B cell (primary cell): ENCODE results near the gene FAM25A. TPM values are rescaled to one million over a fixed set of nuclear protein-coding genes. Genes with fewer than 3 reads are reported as not detected.

Experiments used
- ATAC-seq: fragments of 200-7000 bp; cut with Tn5 transposase; one replicate; pipeline ENCODE4 v1.10.0; 2021; ENCODE audit warnings: low read depth, mild to moderate bottlenecking, moderate number of reproducible peaks, moderate library complexity
- CTCF ChIA-PET: fragments of 350-600 bp; sonication (Branson Sonifier 250); formaldehyde crosslinking; loops from one replicate; lab custom pipeline; 2021; ENCODE audit warnings: antibody characterized with exemption, inconsistent platforms; lab: Charles Lee
- POLR2A ChIA-PET: fragments of 350-600 bp; sonication (Branson Sonifier 250); formaldehyde crosslinking; loops from one replicate; lab custom pipeline; 2021; ENCODE audit warnings: antibody characterized with exemption; lab: Charles Lee
- DNase-seq: peaks from one replicate; pipeline ENCODE4 v3.0.0; 2013
- H2AFZ ChIP-seq: 2 replicates; pipeline ENCODE4 v1.6.1; 2012; ENCODE audit warnings: mild to moderate bottlenecking, low read depth, low read length; ENCODE audit not compliant: insufficient read depth, poor library complexity, severe bottlenecking
- H3K27ac ChIP-seq, 2 donors: 1 replicate in 1 of 2; 2 replicates in 1 of 2; pipeline ENCODE4 v1.5.1; 2012 to 2013; ENCODE audit warnings: low read length in 2 of 2, mild to moderate bottlenecking in 2 of 2, moderate library complexity in 1 of 2
- H3K27me3 ChIP-seq, 4 experiments: fragments of 200-600 bp in 1 of 4; sonication (generic) in 1 of 4; replicated peaks in 1 of 4; 1 replicate in 2 of 4; 2 replicates in 2 of 4; pipeline versions ENCODE4 v1.6.1 to v1.7.0; 2013 to 2016; ENCODE audit warnings: low read length in 3 of 4, mild to moderate bottlenecking in 2 of 4, mixed read lengths in 1 of 4, moderate library complexity in 1 of 4; ENCODE audit not compliant: insufficient read depth in 4 of 4, control insufficient read depth in 3 of 4; ENCODE audit errors: control extremely low read depth in 1 of 4
- H3K36me3 ChIP-seq, 2 experiments: replicated peaks in 1 of 2; 1 replicate in 1 of 2; 2 replicates in 1 of 2; pipeline versions ENCODE4 v1.6.1 to v1.7.1; 2013; ENCODE audit warnings: low read length in 1 of 2; ENCODE audit not compliant: insufficient read depth in 2 of 2, control insufficient read depth in 1 of 2; ENCODE audit errors: control extremely low read depth in 1 of 2, extremely low read depth in 1 of 2
- H3K4me1 ChIP-seq, 2 donors: fragments of 200-600 bp in 1 of 2; sonication (generic) in 1 of 2; 1 replicate in 1 of 2; 2 replicates in 1 of 2; pipeline versions ENCODE4 v1.5.1 to v1.6.1; 2013 to 2017; ENCODE audit warnings: low read length in 2 of 2; ENCODE audit not compliant: control insufficient read depth in 2 of 2, insufficient read depth in 2 of 2
- H3K4me2 ChIP-seq: replicated peaks from 2 replicates; pipeline ENCODE3; 2012; ENCODE audit warnings: mild to moderate bottlenecking, low read depth, low read length; ENCODE audit not compliant: poor library complexity, severe bottlenecking
- H3K4me3 ChIP-seq, 5 experiments: fragments of 200-600 bp in 1 of 5; sonication (generic) in 1 of 5; 1 replicate in 3 of 5; 2 replicates in 2 of 5; pipeline versions ENCODE4 v1.5.1 to v1.7.0; 2011 to 2016; ENCODE audit warnings: low read length in 4 of 5, mild to moderate bottlenecking in 4 of 5, low read depth in 2 of 5, control low read depth in 1 of 5, moderate library complexity in 1 of 5; ENCODE audit not compliant: insufficient read depth in 1 of 5; ENCODE audit errors: control extremely low read depth in 1 of 5, extremely low read depth in 1 of 5
- H3K79me2 ChIP-seq: fragments of 200-600 bp; sonication (generic); one replicate; pipeline ENCODE4 v1.6.0; 2016; ENCODE audit warnings: low read length; ENCODE audit not compliant: control insufficient read depth, insufficient read depth
- H3K9ac ChIP-seq: fragments of 200-600 bp; sonication (generic); 2 replicates; pipeline ENCODE4 v1.6.1; 2017; ENCODE audit warnings: mild to moderate bottlenecking, low read length, moderate library complexity
- H3K9me3 ChIP-seq, 3 donors: one replicate each; pipeline versions ENCODE4 v1.6.1 to v1.7.1; 2013; ENCODE audit warnings: low read length in 2 of 3; ENCODE audit not compliant: control insufficient read depth in 2 of 3, insufficient read depth in 1 of 3; ENCODE audit errors: control extremely low read depth in 1 of 3
- H4K20me1 ChIP-seq: 2 replicates; pipeline ENCODE4 v1.6.0; 2012; ENCODE audit warnings: mild to moderate bottlenecking, low read length; ENCODE audit not compliant: insufficient read depth, control insufficient read depth, poor library complexity, severe bottlenecking
- H3K27ac Mint-ChIP-seq: one replicate; pipeline ENCODE4 v1.8.0; 2021; ENCODE audit warnings: mixed read lengths
- H3K27me3 Mint-ChIP-seq: one replicate; pipeline ENCODE4 v1.8.0; 2021; ENCODE audit warnings: mixed read lengths
- H3K4me1 Mint-ChIP-seq: one replicate; pipeline ENCODE4 v1.8.0; 2021; ENCODE audit warnings: mixed read lengths
- H3K4me3 Mint-ChIP-seq: one replicate; pipeline ENCODE4 v1.8.0; 2021; ENCODE audit warnings: mixed read lengths
- H3K9me3 Mint-ChIP-seq: one replicate; pipeline ENCODE4 v1.8.0; 2022; ENCODE audit warnings: mixed read lengths; ENCODE audit not compliant: insufficient read depth
- EZH2 ChIP-seq: IDR thresholded peaks from 2 replicates; pipeline ENCODE4 v1.6.1; 2012; ENCODE audit warnings: borderline replicate concordance, low read depth, mild to moderate bottlenecking, moderate library complexity, low read length; ENCODE audit not compliant: insufficient read depth, poor library complexity, severe bottlenecking
- WGBS: methylation state at CpG from one replicate; pipeline ENCODE4 v1.1.5; 2013; ENCODE audit warnings: missing lambda C conversion rate; ENCODE audit not compliant: insufficient coverage; 5-methylcytosine and 5-hydroxymethylcytosine counted together
- intact Hi-C: fragments of 100-400 bp; cut with micrococcal nuclease; formaldehyde crosslinking; loops from one replicate; pipeline ENCODE4 v1.10.0; 2022
- polyA plus RNA-seq: library from polyadenylated mRNA; depleted of rRNA; stranded (reverse); fragments of >200 nt; gene quantifications from 2 replicates; pipeline ENCODE4 v1.2.3, GENCODE V29; 2012
- total RNA-seq, 2 donors: library from RNA; stranded (reverse); fragments of 120-200 nt in 1 of 2; gene quantifications; 1 replicate in 1 of 2; 2 replicates in 1 of 2; pipeline versions ENCODE4 v1.2.3 to v1.2.4, GENCODE V29; 2013 to 2022
- TF ChIP-seq, protein P1 (sequence below): fragments of 200-600 bp; IDR thresholded peaks from one replicate; pipeline ENCODE4 v1.8.0; 2022; ENCODE audit warnings: antibody characterized with exemption, mild to moderate bottlenecking

FAM25A gene
- total and polyA plus RNA-seq, 2 donors (not counting 1 experiment from before 2014, with no cell fraction given): not detected

DNA sequence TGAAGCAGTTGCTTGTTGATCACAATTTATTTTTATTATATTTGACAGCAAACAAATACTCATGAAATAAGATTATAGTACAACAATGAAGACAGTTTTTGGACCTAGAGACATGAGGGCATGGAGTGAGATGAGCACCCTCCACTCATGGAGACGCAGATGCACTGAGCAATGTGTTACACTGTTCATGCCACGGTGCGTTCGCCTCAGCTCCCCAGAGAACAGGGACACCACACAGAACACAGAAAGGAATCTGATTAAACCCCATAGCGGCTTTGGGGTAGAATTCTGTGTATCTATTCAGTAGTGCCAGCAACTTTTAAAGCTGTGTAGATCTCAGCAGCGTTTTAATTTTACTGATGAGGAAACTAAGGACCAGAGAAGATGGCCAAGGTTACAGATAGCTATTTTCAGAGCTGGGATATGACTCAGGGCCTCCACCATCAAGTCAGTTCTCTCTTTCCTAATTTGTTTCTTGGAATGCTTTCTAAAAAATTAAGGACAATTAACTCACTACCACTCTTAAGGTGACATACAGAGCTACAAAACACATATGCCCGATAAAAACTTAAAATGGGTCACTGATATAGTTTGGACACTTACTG is 33.6 kb downstream of the FAM25A start:
- no peaks in the 10 kb centered on the region for H3K27me3 ChIP-seq
- WGBS: 100% methylated on average over 4 of the region's 7 CpGs
- H3K4me3 Mint-ChIP-seq: no peak overlapping the region
- H3K4me3 ChIP-seq: no peak overlapping the region
- H3K9ac ChIP-seq: no peak overlapping the region
- no peak overlapping the region for H3K4me2 ChIP-seq
- no peak for TF ChIP-seq EZH2
- TF ChIP-seq, protein P1, sequence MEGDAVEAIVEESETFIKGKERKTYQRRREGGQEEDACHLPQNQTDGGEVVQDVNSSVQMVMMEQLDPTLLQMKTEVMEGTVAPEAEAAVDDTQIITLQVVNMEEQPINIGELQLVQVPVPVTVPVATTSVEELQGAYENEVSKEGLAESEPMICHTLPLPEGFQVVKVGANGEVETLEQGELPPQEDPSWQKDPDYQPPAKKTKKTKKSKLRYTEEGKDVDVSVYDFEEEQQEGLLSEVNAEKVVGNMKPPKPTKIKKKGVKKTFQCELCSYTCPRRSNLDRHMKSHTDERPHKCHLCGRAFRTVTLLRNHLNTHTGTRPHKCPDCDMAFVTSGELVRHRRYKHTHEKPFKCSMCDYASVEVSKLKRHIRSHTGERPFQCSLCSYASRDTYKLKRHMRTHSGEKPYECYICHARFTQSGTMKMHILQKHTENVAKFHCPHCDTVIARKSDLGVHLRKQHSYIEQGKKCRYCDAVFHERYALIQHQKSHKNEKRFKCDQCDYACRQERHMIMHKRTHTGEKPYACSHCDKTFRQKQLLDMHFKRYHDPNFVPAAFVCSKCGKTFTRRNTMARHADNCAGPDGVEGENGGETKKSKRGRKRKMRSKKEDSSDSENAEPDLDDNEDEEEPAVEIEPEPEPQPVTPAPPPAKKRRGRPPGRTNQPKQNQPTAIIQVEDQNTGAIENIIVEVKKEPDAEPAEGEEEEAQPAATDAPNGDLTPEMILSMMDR: no peak
- no peaks in the 10 kb centered on the region for H3K27me3 Mint-ChIP-seq
- H3K4me1 Mint-ChIP-seq: no peaks in the 10 kb centered on the region
- ChIA-PET CTCF (no interaction called here), POLR2A (no interaction called here)
- ATAC-seq: no peak
- no peaks in the 10 kb centered on the region for H3K79me2 ChIP-seq
- H3K27ac Mint-ChIP-seq: no peak overlapping the region
- intact Hi-C loops: no loop called here
- H3K9me3 ChIP-seq: no peaks in the 10 kb centered on the region
- no peak overlapping the region for H3K27ac ChIP-seq
- no peaks in the 10 kb centered on the region for H3K4me1 ChIP-seq
- no peak for DNase-seq
- no peaks in the 10 kb centered on the region for H3K9me3 Mint-ChIP-seq
- peaks cover 4% of the 10 kb centered on the region for H4K20me1 ChIP-seq
- no peak overlapping the region for H2AFZ ChIP-seq
- H3K36me3 ChIP-seq: peaks cover 3 to 69% of the 10 kb centered on the region in 2 experiments

DNA sequence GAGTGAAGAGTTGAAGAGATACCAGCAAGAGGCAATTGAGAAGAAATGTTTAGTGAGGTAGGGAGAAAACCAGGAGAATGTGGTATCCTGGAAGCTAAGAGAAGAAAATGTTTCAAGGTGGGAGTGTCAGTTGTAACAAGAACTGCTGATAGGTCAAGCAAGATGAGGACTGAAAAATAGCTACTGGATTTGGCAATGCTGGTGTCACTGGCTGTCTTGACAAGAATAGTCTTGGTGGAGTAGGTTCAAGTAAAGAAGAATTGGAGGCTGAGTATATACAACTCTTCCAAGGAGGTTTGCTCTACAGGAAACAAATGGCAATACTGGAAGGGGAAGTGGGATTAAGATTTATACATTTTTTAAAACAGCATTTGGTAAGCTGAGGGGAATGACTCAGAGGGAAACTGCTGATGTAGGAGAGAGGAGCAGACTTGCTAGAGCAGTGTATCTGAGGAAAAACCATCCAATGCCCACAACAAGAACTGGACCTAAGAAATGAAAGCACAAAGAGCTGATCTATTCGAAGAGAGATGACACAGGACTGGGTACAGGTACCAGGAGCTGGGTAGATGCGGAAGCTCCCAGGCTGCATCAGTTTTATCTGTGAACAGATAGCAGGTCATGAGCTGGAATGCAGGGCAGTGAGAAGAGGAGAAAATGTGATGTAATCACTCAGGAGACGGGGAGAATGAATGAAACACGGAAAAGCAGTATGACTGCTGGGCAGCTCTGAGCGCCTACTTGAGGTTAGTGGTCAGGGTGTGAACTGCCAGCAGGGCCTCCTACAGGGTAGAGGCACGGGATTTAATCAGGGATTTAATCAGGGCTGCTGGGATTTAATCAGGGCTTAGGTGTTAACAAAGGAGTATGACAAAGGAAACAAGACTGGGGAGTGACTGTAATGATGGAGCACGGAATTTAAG is 34.5 kb downstream of the FAM25A start:
- CTCF ChIA-PET: interaction anchor here (1.0 kb wide), 1 partner anchor 13 kb away, joined by 3 read pairs; no protein-coding TSS in a partner anchor
- H3K27me3 Mint-ChIP-seq: no peaks in the 10 kb centered on the region

More for the DNA sequence above, 34.5 kb downstream of the FAM25A start:
- no peak overlapping the region for H3K27ac ChIP-seq
- no peaks in the 10 kb centered on the region for H3K27me3 ChIP-seq
- H4K20me1 ChIP-seq: peaks cover 2% of the 10 kb centered on the region
- POLR2A ChIA-PET: no interaction called here
- no peaks in the 10 kb centered on the region for H3K9me3 ChIP-seq
- peaks cover 3 to 72% of the 10 kb centered on the region in 2 experiments for H3K36me3 ChIP-seq
- no peak overlapping the region for H2AFZ ChIP-seq
- no peaks in the 10 kb centered on the region for H3K4me1 ChIP-seq
- H3K79me2 ChIP-seq: no peaks in the 10 kb centered on the region
- Mint-ChIP-seq H3K4me1 (no peaks in the 10 kb centered on the region), H3K9me3 (no peaks in the 10 kb centered on the region), H3K4me3 (no peak overlapping the region), H3K27ac (no peak overlapping the region)
- no peak for ATAC-seq
- no peak overlapping the region for H3K9ac ChIP-seq
- no peak overlapping the region for H3K4me2 ChIP-seq
- no peak overlapping the region for H3K4me3 ChIP-seq
- DNase-seq: no peak
- intact Hi-C loops: no loop called here
- WGBS: 46% methylated on average over 7 of the region's 7 CpGs
- no peak for TF ChIP-seq EZH2
- TF ChIP-seq, protein P1: no peak
